Right renal pelvis (tissue), 4 donors: ENCODE results near the gene OAF. TPM values are rescaled to one million over a fixed set of nuclear protein-coding genes. Genes with fewer than 3 reads are reported as not detected.
"Not testable (repeated sequence)": the region's sequence is repeated elsewhere in the genome, so short reads cannot be mapped to it uniquely, and the experiment has no call there.

Experiments used
- DNase-seq, 4 donors: peaks; one replicate each; pipeline ENCODE4 v3.0.0-alpha.2; 2013; ENCODE audit warnings: low read depth in 4 of 4, low spot score in 3 of 4, missing footprints in 1 of 4
- polyA plus RNA-seq, 4 donors: library from polyadenylated mRNA; unstranded; fragments of 120-200 nt; gene quantifications; one replicate each; pipeline ENCODE4 v1.2.1, GENCODE V29; 2013; ENCODE audit not compliant: insufficient read length in 4 of 4

OAF gene
- polyA plus RNA-seq, 4 donors, result 37.1 to 53.7 (median 37.8) TPM

DNA sequence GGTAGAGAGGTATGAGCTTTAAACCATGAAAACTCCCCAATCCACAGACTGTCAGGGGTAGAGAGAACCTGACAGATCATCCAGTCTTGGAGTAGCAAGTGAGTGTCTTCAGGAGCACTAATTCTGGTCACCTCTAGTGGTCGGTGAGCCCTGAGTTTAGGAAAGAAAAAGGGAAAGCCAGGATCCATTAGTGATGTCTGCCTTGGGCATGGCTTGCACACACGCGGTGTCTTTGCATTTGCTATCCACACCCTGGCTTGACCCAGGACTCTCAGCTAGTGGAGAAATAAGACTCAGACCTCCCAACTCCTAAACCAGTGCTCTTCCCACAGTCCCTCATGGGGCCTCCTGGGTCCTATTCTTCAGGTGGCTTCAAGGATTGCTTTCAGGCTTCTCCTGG, 48.4 kb downstream of the OAF start:
- DNase-seq, result no peak

DNA sequence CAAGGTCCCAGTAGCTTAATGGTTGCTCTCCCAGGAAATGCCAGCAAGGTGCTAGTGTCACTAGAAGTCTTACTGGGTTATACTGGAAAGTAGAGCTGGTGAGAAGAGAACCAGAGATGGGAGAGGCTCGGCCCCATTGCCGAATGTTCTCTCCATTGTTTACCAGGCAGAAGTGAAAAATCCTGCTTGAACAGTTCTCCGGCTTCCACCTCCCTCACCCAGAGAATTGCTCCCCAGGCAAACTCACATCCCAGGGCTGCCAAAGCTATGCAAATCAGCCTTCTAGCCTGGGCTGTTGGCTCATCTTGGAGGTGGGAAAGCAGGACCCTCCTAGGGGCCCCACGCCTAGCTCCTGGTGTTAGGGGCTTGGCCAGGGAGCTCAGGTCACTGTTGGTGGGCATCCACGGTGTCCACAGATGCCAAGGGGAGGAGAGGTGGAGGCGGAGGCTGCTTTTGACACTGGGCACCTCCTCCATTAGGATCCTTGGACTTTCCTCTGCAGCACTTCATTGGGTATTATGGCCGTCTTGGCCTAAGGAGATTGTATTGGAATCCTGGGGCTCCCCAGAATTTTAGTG, 49.2 kb downstream of the OAF start:
- DNase-seq, result no peak

DNA sequence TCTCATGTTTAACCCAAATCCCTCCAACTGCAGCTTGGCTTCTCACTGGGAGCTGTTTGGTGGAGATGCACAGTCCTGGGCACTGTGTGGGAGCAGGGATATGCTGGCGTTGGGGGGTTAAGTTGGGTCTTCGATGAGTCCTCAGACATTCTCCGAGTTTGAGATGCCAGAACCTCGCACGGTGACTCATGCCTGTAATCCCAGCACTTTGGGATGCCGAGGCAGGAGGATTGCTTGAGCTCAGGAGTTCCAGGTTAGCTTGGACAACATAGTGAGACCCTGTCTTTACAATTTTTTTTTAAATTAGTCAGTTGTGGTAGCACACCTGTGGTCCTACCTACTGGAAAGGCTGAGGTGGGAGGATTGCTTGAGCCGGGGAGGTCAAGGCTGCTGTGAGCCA, 49.8 kb downstream of the OAF start:
- DNase-seq, result no peak

DNA sequence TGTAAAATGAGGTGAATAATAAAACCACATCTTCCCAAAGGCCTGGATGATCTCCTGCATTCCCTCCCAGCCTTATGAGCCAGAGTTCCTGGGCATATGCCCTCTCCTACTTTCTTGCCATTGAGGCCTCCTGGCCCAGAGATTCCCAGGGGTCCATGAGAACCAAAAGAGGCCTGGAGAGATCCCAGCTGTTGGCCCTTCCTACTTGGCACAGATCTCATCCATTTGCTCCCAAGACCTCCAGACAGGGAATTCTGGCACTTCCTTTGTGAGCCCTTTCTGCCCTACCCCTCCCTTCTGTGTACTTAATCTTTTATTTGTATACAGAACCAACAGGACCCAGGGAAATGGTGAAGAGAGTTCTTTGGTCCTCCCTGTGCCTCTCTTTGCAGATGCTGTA, 50.5 kb downstream of the OAF start:
- DNase-seq, result no peak

DNA sequence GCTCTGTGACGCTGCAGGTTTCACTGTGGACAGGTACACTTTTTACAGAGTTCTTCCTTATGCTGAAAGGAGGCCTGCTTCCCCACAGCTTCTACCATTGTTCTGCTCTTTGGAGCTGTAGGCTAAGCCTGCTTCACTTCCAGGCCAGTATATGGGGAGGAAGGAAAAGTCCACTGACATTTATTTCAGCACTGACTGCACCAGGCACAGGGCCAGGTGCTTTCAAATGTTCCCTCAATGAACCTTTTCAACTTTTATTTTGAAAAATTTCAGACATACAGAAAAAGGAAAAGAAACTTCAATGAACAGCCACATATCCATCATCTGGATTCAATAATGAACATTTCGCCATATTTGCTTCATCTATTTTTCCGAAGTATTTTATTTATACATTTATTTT, 51.1 kb downstream of the OAF start:
- no peak for DNase-seq

DNA sequence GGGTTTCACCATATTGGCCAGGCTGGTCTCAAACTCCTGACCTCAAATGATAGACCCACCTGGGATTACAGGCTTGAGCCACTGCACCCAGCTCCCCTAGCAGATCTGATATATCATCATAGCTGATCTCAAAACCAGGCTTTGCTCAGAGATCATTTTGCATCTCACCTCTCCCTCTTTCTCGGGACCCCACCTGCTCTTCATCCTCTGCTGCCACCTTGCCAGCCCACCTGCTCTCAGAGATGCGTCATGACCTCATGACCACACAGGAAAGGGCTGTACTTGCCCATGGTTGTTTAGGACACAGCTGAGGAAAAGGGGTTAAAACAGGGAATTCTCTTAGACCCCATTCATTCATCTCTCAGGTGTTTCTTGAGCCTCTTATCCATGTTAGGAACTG, 56.5 kb downstream of the OAF start:
- no peak for DNase-seq

DNA sequence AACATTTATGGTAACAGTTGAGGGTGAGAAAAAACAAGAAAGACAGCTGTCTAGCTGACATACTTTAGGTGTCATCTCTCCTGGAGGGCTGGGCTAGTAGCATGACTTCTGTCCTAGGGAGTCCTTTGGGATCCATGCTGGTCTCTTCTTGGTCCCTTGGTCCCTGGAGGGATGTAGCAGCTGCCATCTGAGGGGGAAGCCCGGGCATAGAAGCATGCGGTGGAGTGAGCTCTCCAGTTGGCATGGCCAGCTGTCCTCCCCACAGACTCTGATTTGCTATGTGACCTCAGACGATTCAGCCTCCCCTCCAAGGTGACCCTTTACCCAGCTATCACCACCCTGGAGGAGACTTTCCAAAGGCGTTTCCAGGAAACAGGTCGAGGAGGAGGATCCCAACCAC, 57.9 kb downstream of the OAF start:
- DNase-seq, result no peak

DNA sequence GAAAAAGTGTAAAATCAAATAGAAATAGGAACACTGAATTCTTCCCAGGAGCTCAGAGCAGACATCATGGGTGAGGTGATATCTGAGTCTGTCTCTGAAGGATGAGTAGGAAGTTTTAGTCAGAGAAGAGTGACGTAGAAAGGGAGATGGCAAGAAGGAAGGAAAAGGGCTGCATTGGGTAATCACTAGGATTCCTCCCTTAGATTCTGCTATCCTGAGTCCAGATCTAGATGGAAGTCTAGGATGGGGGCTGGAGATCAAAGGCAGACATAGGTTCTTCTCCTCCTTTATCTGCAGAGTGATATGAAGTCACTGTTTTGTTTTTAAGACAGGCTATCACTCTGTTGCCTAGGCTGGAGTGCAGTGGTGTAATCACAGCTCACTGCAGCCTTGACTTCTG, 59.6 kb downstream of the OAF start:
- no peak for DNase-seq

DNA sequence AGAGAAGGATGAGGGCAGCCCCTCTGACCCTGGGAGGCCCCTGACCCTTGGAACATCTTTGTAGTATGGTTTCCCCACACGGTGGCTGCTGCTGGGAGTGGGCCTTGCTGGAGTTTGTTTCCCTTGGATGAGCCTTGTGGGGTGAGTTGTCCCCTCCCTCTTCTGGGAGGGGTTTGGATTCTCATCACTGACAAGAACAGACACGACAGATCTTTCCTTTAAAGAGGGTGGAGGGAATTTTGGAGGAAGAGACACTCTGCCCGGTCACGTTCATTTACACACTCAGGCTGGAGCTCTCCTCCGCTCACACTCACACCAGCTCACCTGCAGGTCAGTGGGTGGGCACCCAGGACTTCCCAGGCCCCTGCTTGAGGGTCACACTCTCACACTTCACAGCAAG, 60.8 kb downstream of the OAF start:
- no peak for DNase-seq

DNA sequence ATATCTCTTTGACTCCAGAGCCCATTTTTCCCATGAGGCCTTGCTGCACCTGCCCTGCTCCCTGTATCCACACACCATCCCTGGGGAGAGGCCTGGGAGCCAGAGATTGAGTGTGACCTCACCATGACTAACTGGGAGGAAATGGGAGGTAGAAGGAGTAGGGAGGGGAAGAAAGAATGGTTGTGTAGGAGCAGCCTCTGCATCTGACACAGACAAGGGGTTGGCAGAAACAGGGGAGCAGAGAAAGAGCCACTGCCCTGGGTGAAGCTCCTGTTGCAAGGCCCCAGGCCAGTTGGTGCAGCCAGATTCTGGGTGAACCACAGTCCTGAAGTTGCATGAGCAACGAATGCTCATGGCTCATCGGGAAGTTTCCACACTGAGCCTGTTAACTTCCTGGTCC, 61.5 kb downstream of the OAF start:
- DNase-seq, result no peak

DNA sequence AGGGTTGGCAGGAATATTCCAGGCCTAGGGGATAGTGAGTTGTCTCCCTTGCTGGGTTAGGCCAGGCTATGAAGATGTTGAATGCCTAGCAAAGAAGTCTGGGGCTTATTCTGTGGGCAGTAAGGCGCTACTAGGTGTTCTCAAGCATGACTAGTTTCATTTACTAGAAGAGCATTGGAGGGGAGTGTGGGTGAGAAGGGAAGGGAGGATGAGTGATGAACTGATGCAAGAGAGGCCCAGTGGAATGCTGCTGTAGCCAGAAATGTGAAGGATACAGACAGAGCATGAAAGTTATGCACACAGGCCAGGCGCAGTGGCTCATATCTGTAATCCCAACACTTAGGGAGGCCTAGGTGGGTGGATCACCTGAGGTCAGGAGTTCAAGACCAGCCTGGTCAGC, 62.6 kb downstream of the OAF start:
- no peak for DNase-seq

DNA sequence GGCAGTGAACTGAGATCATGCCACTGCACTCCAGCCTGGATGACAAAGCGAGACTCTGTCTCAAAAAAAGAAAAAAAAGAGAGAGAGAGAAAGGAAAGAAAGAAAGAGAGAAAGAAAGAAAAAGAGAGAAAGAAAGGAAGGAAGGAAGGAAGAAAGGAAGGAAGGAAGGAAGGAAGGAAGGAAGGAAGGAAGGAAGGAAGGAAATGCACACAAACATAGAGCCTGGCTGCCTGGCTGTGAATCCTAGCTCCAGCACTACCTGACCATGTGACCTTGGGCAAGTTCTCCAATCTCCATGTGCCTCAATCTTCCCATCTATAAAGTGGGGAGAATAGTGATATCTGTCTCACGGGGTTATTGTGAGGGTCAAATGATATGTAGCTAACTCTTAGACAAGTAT, 63.1 kb downstream of the OAF start:
- not testable (repeated sequence) for DNase-seq

DNA sequence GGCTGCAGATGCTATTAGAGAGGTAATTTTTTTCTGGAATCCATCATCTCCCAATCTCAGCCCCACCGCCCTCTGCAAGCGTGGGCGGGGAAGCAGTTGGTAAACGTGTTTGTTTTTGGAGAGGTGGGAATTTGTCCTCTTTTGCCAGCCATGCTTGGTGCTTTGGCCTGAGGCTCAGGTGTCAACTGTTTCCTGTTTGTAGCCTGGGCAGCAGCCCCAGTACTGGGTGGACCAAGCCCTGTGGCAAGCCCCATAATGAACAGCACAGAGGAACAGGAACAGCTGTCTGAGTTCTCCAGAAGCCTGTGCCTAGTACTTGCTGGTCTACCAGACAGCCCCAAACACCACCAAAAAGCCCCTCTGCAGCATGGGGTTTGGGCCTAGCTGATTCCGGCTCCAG, 68.7 kb downstream of the OAF start:
- DNase-seq, result no peak

Other genes with a start within 250 kb of the OAF start
- gene TRIM29, start 72.9 kb upstream of the OAF start, polyA plus RNA-seq, result 1 to 10 TPM in 2 of 4 donors, under 1 TPM in 2; 0.72 to 3.9 (median 2.4) TPM
- 1 to 10 TPM in 1 of 4 donors, under 1 TPM in 3; 0.60 to 1.0 (median 0.73) TPM for gene POU2F3, start 29.1 kb downstream of the OAF start, polyA plus RNA-seq
- 10 to 100 TPM; 10.2 to 12.2 (median 11.8) TPM for gene TLCD5, start 114.3 kb downstream of the OAF start, polyA plus RNA-seq
- gene ARHGEF12, start 125.4 kb downstream of the OAF start, polyA plus RNA-seq, result 100 to 1,000 TPM; 117 to 138 (median 127) TPM